ENCODE measurements around the gene INTS4.

DNA sequence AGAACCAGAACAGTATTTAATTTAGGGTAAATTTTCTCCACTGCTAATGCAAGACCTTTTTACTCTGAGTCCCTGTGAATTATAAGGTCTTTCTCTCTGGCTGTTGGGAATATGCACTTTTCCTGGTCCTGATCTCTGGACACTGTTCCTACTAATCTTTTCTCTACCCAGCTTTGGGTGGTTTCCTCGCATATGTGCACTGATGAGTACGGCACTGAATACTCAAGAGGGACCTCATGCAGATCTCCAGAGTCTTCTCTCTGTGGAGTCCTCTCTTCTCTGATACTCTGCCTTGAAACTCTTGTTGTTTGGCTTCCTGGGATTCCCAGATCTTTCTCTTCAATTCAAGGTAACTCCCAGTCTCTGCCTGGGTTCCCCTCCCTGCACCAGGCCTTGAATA is 14.6 kb upstream of the INTS4 start:
- TF ChIP-seq POLR2AphosphoS5 (IDR thresholded peaks at IDR 0.05), result no peak
- no peak for TF ChIP-seq POLR2A (IDR thresholded peaks at IDR 0.05)
- no peak for TF ChIP-seq CTCF (IDR thresholded peaks at IDR 0.05)
